GM19395 (cell line): Measurements from ENCODE around the gene TSPAN15.
"Not testable (repeated sequence)": the region's sequence is repeated elsewhere in the genome, so short reads cannot be mapped to it uniquely, and the experiment has no call there.

ENCODE experiments used
- ATAC-seq: cut with Tn5 transposase; IDR thresholded peaks from one replicate; pipeline ENCODE4 v1.9.1; 2021; ENCODE audit warnings: mild to moderate bottlenecking, moderate library complexity; ENCODE audit not compliant: unreplicated experiment

Gene TSPAN15

DNA sequence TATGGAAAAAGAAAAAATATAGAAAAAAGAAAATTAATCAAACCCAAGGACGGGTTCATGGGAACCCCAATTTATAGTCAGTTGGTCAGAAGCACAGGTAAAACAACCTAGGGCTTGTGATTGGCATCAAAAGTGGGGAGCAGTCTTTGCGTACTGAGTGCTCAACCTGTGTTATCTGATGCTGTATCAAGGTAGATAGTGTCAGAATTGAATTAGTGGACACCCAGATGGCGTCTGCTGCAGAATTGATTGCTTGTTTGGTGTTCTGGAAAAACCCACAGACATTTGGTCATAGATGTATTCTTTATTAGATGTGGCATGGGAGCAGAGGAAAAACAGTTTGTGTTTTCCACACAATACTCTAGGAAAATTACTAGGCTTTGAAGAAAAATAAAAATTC lies 82.4 kb downstream of the TSPAN15 start:
- ATAC-seq = no peak

- not testable (repeated sequence) for ATAC-seq
Measured at GRCh38 chr10:69536521-69536920, 85.3 kb downstream of the TSPAN15 start.

DNA sequence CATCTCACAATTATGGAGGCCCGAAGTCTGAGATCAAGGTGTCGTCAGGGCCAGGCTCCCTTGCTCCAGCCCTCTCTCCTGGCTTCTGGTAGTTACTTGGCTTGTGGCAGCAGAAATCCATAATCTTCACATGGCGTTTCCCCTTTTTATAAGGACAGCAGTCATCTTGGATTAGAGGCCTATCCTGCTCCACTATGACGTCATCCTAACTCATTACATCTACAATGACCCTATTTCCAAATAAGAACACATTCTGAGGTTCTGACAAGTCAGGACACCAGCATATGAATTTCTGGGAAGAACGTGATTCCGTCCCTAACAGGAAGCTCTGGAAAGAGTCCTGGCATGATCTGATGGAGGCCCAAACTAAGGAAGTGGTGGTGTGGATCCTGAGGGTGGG lies 86.2 kb downstream of the TSPAN15 start:
- no peak for ATAC-seq

- no peak for ATAC-seq
Measured at GRCh38 chr10:69538461-69538860, 87.2 kb downstream of the TSPAN15 start.

DNA sequence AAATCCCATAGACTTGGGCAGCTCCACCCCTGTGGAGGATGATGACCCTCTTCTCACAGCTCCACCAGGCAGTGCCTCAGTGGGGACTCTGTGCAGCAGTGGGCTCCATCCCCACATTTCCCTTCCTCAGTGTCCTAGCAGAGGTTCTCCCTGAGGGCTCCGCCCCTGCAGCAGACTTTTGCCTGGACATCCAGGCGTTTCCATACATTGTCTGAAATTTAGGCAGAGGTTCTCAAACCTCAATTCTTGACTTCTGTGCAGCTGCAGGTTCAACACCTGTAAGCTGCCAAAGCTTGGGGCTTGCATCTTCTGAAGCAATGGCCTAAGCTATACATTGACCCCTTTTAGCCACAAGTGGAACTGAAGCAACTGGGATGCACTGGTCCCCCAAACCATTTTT lies 90.2 kb downstream of the TSPAN15 start:
- no peak for ATAC-seq

GRCh38 chr10:69549959-69550358 lies 98.7 kb downstream of the TSPAN15 start:
- ATAC-seq = no peak

DNA sequence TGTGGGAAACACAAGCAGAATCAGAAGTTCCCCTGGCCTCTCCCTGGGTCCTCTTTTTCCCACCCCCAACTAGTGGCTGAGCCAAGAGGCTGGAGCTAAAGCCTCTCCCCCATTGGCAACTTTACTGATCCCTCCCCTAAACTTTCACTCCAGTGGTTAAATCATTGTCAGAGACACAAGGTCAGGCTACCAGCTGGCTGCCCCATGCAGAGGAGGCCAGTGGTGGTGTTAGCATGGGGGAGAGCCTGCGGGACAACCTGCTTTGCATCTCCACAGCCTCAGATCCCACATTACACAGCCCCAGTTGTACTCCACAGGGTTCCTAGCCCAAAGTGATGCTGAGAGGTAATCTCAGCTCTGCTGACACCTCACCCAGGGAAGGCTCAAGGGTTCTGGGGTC lies 101.0 kb downstream of the TSPAN15 start:
- ATAC-seq = no peak

GRCh38 chr10:69553328-69553727 lies 102.1 kb downstream of the TSPAN15 start:
- ATAC-seq = no peak

DNA sequence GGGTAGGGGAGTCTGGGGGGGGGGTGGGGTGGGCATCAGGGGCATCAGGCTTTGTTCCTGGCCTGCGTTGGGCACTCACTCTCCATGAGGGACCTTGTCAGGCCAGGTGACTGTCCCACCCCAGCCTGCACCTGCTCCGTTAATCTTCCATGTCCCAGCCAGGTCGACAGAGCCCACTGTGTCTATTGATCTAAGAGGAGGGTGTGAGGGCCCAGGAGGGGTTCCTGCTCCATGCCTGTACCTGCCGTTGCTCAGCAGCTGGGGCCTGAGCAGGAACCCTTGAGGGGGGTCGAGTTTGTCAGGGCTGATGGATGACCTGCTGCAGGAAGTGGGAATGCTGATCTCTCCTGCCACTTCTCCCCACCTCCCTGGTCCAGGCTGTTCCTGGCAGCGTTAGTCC lies 103.3 kb downstream of the TSPAN15 start:
- ATAC-seq = no peak
